GM12892 (cell line): ENCODE measurements around the gene SLC29A3.

Experiments
- DNase-seq: peaks from one replicate; pipeline ENCODE4 v3.0.0; 2011; ENCODE audit not compliant: insufficient read length
- FAIRE-seq: peaks from 2 replicates; lab custom pipeline; 2011; peaks lifted over from hg19 to GRCh38; lab: Jason Lieb, UNC
- POLR2A ChIP-seq: IDR thresholded peaks from 2 replicates; pipeline ENCODE4 v1.6.1; 2011; ENCODE audit warnings: low read depth, low read length, control low read depth
- POLR2AphosphoS5 ChIP-seq: IDR thresholded peaks from 2 replicates; pipeline ENCODE4 v1.6.1; 2011; ENCODE audit warnings: low read depth, low read length, control low read depth
- TAF1 ChIP-seq: IDR thresholded peaks from 2 replicates; pipeline ENCODE4 v1.6.1; 2011; ENCODE audit warnings: low read depth, mild to moderate bottlenecking, control low read depth, low read length, borderline replicate concordance

Gene SLC29A3

DNA sequence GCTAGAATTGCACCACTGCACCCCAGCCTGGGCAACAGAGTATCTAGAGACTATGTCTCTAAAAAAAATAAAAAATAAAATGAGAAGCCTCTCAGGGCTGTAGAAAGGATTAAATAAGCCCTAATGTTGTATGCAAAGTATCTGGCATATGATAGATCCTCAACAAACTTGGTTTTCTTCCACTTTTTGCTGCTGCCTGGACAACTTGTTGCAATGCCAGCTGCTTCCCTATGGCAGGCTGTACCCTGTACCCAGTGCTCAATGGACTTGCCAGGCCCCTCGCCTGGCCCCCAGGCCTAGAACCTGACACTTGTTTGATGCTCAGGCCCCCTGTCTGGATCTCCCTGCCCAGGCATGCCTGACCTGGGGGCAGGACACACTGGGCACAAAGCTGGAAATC lies 49.1 kb downstream of the SLC29A3 start:
- TF ChIP-seq POLR2AphosphoS5 (no peak), TAF1 (no peak), POLR2A (no peak)
- FAIRE-seq (no peak), DNase-seq (no peak)

DNA sequence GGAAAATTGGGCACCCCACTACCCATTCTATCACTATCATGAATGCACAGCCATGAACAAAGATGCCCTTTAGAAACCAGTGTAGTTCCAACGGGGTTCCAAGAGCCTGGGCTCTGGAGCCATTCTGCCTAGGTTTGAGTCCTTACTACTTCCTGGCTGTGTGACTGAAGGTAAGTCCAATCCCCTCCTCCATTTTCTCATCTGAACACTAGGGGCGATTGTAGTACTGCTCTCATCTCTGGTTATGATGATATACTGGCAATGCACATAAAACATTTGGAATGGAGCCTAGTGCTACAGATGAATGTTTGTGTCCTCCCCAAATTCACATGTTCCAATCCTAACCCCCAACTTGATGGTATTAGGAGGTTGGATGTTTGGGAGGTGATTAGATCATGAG lies 49.6 kb downstream of the SLC29A3 start:
- peak; percentile 38 for FAIRE-seq
- no peak for TF ChIP-seq POLR2AphosphoS5
- TF ChIP-seq TAF1, result no peak
- no peak for TF ChIP-seq POLR2A
- DNase-seq, result no peak

DNA sequence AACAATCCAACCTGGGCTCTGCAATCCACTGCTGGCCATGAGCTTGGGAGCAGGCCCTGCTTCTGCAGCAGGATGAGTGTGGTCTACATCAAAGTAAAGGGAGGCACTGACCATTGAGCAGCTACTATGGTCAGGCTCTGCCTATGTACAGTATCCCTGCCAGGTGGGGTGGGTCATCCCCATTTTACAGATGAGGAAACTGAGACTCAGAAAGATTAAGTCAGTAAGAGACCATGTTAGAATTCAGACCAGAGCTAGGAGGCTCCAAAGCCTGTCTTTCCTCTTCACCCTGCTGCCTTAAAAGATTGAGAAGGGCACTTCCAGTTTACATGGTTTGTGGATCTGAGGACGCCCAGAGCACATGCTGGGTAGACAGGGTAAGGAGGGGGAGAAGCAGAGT lies 50.5 kb downstream of the SLC29A3 start:
- no peak for DNase-seq
- FAIRE-seq, result no peak
- no peak for TF ChIP-seq POLR2A
- TF ChIP-seq TAF1, result no peak
- no peak for TF ChIP-seq POLR2AphosphoS5

DNA sequence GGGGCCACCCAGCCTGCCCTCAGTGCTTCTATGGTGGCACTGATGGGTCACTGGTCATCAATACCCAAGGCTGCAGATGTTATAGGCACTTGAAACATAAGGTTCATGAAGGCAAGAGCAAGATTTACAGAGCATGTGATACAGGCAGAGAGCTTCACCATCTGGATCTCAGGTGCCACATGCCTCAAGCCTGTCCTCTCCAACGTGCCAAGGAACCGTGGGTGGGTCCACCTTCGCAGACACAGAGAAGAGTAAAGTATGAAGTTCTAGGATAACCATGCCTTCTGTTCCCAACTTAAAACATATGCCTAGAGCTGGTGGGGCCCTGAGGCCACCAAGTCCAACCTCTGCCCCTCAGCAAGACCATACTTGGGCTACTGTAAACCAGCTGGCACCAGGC lies 51.0 kb downstream of the SLC29A3 start:
- DNase-seq, result no peak
- TF ChIP-seq POLR2AphosphoS5 (no peak), TAF1 (no peak), POLR2A (no peak)
- FAIRE-seq, result peak; percentile 17

- DNase-seq (peak; percentile 35), FAIRE-seq (peak; percentile 85)
These were observed 52.7 kb downstream of the SLC29A3 start for GRCh38 chr10:71371750-71372166.

DNA sequence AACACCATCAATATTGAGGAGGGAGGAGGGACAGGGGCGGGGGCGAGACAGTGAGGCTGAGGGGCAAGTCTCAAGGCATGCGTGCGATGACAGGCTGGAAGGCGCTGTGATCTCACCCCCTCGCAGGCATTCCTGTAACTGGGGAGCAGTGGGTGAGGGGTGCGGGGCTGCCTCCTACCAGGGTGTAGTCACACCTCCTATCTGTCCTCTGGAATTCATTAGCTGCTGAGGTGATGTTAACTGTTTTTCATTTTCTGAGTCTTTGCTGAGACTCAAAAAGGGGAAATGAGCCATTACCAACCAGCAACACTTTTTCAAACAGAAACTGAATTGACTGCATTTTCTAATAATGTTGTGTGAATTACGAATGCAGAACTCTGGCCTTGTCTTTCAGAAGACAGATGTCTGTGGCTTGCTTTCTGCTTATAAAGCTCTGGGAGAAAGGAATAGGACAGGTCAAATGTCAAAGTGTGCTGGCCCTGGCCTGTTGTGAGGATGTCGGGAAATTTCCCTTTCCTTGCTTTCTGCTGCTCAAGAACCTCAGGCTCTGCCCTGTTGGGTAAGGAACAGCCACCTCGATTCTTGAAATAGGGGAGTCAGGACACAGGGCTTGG lies 53.9 kb downstream of the SLC29A3 start:
- no peak for TF ChIP-seq POLR2A
- TF ChIP-seq TAF1, result no peak
- no peak for TF ChIP-seq POLR2AphosphoS5
- peak; percentile 46 for DNase-seq
- peak; percentile 95 for FAIRE-seq

More at GRCh38 chr10:71371750-71372166, 52.7 kb downstream of the SLC29A3 start:
- TF ChIP-seq POLR2AphosphoS5 (no peak), TAF1 (no peak), POLR2A (no peak)

GRCh38 chr10:71374481-71375233 lies 55.6 kb downstream of the SLC29A3 start:
- TF ChIP-seq POLR2A (no peak), TAF1 (no peak), POLR2AphosphoS5 (no peak)
- no peak for FAIRE-seq

DNA sequence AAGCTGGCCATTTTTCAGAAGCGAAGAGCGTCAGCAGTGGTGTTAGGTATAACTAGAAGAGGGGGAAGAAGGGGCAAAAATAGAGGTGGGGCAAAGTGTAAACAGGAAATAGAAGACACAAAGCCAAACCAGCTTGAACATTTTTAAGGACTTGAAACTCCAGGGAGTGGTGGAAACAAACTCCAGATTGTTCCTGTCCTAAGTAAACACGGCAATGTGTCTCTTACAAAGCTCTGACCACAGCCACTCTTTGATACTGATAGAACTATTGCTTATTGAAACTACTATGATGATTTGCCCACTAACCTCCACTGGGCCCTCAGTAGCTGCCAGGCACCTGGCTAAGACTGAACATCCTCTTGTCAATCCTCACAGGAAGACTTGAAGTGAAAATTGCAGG lies 56.9 kb downstream of the SLC29A3 start:
- FAIRE-seq, result no peak

More at GRCh38 chr10:71374481-71375233, 55.6 kb downstream of the SLC29A3 start:
- DNase-seq, result no peak

GRCh38 chr10:71378336-71379117 lies 59.5 kb downstream of the SLC29A3 start:
- TF ChIP-seq POLR2AphosphoS5 (no peak), POLR2A (no peak)
- DNase-seq (no peak), FAIRE-seq (no peak)

More for the DNA sequence above, 56.9 kb downstream of the SLC29A3 start:
- DNase-seq, result no peak
- no peak for TF ChIP-seq POLR2A
- no peak for TF ChIP-seq POLR2AphosphoS5
- no peak for TF ChIP-seq TAF1

DNA sequence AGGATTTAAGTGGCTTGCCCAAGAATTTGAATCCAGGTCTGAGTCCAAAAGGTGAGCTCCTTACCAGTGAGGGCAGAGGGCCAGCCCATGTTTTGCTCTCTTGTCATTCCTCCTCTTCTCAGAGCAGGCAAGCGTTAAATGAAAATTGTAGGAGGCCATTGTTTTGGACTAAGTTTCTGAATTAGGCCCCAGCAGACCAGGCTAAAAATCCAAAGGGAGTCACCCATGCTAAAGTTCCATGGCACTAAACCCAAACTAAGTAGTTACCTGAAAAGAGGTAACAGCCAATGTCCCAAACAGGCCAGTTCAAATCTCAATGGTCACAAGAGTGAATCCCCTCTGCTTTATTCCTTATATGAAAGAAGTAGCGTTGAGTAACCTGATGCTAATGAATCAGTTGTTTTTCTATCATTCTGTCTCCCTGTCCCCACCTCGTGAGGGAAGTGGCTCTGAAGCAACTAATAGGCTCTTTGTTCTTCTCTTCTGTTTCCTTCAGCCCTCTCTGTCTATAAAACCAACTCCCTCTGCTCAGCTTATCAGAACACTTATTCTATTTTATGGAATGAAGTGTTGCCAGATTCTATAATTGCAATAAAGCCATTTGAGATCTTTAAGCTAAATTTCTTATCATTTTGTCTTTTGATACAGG lies 60.2 kb downstream of the SLC29A3 start:
- no peak for TF ChIP-seq TAF1
- no peak for TF ChIP-seq POLR2AphosphoS5
- no peak for TF ChIP-seq POLR2A
- DNase-seq (no peak), FAIRE-seq (no peak)

DNA sequence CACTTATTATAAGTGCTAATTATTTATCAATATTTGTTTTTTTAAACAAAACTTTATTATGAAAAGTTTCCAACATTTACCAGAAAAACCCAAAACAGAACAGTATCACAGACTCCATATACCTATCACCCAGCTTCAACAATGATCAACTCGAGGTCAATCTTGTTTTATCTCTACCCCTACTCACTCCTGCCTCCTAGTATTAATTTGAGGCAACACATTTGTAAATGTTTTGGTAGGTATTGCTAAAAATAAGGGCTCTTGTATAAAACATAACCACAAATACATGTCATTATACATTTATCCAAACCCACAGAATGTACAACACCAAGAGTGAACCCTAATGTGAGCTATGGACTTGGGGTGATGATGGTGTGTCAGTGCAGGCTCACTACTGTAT lies 61.8 kb downstream of the SLC29A3 start:
- TF ChIP-seq POLR2A (no peak), TAF1 (no peak), POLR2AphosphoS5 (no peak)
- no peak for FAIRE-seq
- DNase-seq, result no peak
